Vagina (tissue), 2 donors: Measurements from ENCODE around the gene RASSF6.

Source experiments
- POLR2A ChIP-seq, 2 donors: fragments of 450-650 bp; IDR thresholded peaks; one replicate each; pipeline ENCODE4 v1.6.1; 2017; ENCODE audit warnings: antibody characterized with exemption in 2 of 2, mild to moderate bottlenecking in 2 of 2, moderate library complexity in 2 of 2
- TF ChIP-seq, protein P1 (sequence below), 3 experiments: fragments of 450-650 bp in 2 of 3; fragments of 200-600 bp in 1 of 3; sonication (generic) in 1 of 3; IDR thresholded peaks; one replicate each; pipeline ENCODE4 v1.5.1; 2017 to 2019; ENCODE audit warnings: antibody characterized with exemption in 3 of 3, mild to moderate bottlenecking in 2 of 3, moderate library complexity in 2 of 3

DNA sequence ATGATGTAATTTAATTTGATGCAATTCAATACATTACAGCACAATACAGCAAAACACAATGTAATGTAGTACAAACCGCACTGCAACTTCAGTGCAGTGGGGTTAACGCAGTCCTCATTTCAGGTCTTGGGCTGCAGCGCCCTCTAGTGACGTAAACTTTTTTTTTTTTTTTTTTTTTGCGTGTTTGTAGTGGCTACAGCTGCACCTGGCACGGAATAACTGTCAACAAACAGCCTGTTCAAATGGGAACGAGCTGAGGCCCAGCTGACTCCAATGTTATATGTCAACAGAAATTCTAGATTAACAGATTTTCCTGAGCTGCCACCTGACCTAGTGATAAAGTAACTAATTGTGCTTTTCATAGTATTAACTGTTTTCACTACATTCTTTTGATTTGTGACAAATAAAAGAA is 33.5 kb upstream of the RASSF6 start:
- TF ChIP-seq, protein P1, sequence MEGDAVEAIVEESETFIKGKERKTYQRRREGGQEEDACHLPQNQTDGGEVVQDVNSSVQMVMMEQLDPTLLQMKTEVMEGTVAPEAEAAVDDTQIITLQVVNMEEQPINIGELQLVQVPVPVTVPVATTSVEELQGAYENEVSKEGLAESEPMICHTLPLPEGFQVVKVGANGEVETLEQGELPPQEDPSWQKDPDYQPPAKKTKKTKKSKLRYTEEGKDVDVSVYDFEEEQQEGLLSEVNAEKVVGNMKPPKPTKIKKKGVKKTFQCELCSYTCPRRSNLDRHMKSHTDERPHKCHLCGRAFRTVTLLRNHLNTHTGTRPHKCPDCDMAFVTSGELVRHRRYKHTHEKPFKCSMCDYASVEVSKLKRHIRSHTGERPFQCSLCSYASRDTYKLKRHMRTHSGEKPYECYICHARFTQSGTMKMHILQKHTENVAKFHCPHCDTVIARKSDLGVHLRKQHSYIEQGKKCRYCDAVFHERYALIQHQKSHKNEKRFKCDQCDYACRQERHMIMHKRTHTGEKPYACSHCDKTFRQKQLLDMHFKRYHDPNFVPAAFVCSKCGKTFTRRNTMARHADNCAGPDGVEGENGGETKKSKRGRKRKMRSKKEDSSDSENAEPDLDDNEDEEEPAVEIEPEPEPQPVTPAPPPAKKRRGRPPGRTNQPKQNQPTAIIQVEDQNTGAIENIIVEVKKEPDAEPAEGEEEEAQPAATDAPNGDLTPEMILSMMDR (IDR thresholded peaks at IDR 0.05), result peak; percentile 24 to 50 (median 34)
- no peak for TF ChIP-seq POLR2A (IDR thresholded peaks at IDR 0.05)
